ENCODE measurements around the gene CCR1.

The CCR1 gene

GRCh38 chr3:46187876-46188275, 20.2 kb downstream of the CCR1 start:
- in situ Hi-C loops (cut with MboI; ENCODE audit: low pct_unique_long_range_greater_than_20kb, low sequenced_read_pairs, unreplicated experiment): no loop called here
- no peak for TF ChIP-seq CTCF (IDR thresholded peaks at IDR 0.05; ENCODE audit: extremely low read depth, insufficient read depth, missing control alignments)
- peak; percentile 35 for DNase-seq (ENCODE audit: low spot score)

- in situ Hi-C loops (cut with MboI; ENCODE audit: low pct_unique_long_range_greater_than_20kb, low sequenced_read_pairs, unreplicated experiment): no loop called here
- TF ChIP-seq CTCF (IDR thresholded peaks at IDR 0.05; ENCODE audit: extremely low read depth, insufficient read depth, missing control alignments): no peak
- DNase-seq (ENCODE audit: low spot score): no peak
These were observed 20.8 kb downstream of the CCR1 start for GRCh38 chr3:46187341-46187700.

- in situ Hi-C loops (cut with MboI; ENCODE audit: low pct_unique_long_range_greater_than_20kb, low sequenced_read_pairs, unreplicated experiment): no loop called here
- TF ChIP-seq CTCF (IDR thresholded peaks at IDR 0.05; ENCODE audit: extremely low read depth, insufficient read depth, missing control alignments): no peak
- DNase-seq (ENCODE audit: low spot score): peak; percentile 66
These were observed 21.4 kb downstream of the CCR1 start for GRCh38 chr3:46186471-46187340.

- in situ Hi-C loops (cut with MboI; ENCODE audit: low pct_unique_long_range_greater_than_20kb, low sequenced_read_pairs, unreplicated experiment): no loop called here
- no peak for DNase-seq (ENCODE audit: low spot score)
- no peak for TF ChIP-seq CTCF (IDR thresholded peaks at IDR 0.05; ENCODE audit: extremely low read depth, insufficient read depth, missing control alignments)
These were observed 23.6 kb downstream of the CCR1 start for GRCh38 chr3:46184469-46184868.

- no peak for TF ChIP-seq CTCF (IDR thresholded peaks at IDR 0.05; ENCODE audit: extremely low read depth, insufficient read depth, missing control alignments)
- DNase-seq (ENCODE audit: low spot score): no peak
- in situ Hi-C loops (cut with MboI; ENCODE audit: low pct_unique_long_range_greater_than_20kb, low sequenced_read_pairs, unreplicated experiment): no loop called here
These were observed 24.8 kb downstream of the CCR1 start for GRCh38 chr3:46183330-46183729.

GRCh38 chr3:46168583-46169345, 39.3 kb downstream of the CCR1 start:
- TF ChIP-seq CTCF (IDR thresholded peaks at IDR 0.05; ENCODE audit: extremely low read depth, insufficient read depth, missing control alignments): no peak
- DNase-seq (ENCODE audit: low spot score): no peak
- in situ Hi-C loops (cut with MboI; ENCODE audit: low pct_unique_long_range_greater_than_20kb, low sequenced_read_pairs, unreplicated experiment): no loop called here

All from GM13977 (cell line).